GM21576 (cell line): ENCODE data around the gene MX1.

Source experiments
- ATAC-seq: cut with Tn5 transposase; IDR thresholded peaks from one replicate; pipeline ENCODE4 v1.9.1; 2021; ENCODE audit warnings: mild to moderate bottlenecking, moderate library complexity; ENCODE audit not compliant: unreplicated experiment

MX1 gene

DNA sequence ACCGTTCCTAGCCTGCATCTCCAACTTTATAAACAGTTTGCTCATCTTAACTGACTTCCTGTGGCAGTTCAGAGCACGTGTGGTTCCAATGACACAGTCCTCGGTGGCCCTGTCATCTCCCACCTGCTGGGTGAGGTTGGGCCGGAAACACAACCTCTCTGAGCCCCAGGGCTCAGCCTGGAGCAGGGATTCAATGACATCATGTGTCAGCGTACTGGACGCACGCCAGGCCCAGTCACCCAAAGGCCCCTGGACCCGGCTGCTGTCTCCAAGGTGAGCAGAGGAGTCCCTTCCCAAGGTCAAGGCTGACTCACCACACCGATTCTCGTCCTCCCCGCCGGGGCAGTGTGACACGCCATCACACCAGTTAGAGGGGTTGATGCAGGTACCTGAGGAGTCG is 62.0 kb downstream of the MX1 start:
- ATAC-seq: no peak

DNA sequence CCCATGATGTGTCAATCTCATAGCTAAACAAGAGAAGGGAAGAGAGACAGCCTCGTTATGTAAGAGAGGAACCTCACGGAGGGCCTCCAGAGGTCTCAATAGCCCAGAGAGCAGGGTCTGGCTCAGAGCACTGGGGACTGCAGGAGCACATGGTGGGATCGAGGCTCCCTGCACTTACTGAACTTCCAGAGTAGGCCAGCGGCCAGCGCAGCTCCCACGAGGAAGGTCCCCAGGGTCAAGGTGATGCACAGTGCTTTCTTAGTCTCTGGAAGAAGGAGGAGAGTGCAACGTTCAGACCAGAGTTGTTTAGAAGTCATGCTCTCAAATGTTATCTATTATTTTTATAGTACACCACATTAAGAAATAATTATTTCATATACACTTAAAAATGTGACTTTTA is 63.3 kb downstream of the MX1 start:
- ATAC-seq: no peak

DNA sequence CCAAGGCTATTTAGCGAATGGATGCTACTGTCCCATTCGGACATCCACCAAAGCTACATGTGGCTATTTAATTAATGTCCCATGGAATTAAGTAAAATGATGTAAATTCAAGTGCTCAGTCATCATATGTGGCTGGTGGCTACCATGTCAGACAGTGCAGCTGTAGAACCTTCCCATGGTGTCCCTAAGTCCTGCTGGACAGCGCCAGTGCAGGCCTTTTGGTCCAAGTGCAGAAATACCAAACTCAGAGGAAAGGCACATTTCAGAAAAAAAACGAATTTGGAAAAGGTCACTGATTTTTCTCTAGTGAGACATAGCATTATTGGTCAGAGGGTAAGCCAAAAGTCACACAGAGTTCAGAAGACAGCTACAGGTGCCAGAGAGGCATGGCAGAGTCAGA is 64.3 kb downstream of the MX1 start:
- no peak for ATAC-seq

DNA sequence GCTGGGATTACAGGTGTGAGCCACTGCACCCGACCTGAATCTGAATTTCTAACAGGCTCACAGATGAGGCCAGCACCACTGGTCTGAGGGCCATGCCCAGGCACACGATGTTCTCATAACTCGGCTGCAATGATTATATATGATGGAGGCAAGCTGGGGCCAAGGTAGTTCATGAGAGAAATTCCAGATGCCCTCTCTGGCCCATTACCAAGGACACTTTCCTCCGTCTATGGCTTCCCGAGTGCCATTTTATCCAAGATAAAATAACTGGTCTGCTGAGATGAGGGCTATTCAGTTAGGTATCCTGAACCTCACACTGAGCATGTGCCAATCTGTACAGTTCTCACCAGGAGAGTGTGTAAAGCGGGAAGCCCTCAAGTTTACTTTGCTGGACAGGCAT is 65.4 kb downstream of the MX1 start:
- ATAC-seq: no peak

DNA sequence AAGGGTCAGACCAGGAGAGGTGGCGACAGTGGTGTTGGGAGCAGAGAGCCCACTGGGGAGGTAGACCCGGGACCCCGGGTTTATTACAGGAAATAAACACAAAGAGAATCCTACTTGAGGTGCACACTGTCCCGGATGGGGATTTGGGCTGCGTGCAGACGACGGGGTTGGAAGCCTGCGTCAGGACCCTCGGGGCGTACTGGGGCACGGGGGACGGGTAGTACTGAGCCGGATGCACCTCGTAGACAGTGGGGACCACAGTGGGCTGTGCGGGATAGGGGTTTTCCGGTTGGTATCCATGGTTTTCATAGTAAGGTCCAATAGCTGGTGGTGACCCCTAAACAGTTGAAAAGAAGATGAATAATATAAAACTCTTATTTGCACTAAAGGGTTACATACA is 68.2 kb downstream of the MX1 start:
- no peak for ATAC-seq

DNA sequence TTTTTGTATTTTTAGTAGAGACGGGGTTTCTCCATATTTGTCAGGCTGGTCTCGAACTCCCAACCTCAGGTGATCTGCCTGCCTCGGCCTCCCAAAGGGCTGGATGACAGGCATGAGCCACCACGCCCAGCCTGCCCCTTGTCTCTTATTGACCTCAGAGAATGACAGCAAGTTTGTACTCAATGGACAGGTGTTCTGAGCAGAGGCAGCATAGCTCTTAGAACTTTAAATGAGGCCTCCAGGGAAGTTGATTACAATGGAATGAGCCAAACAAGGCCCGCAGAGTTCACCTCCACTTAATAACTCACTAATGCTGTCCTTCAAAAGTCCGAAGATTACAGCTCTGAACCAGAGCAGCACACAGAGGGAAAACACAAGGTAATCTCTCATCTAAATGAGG is 71.0 kb downstream of the MX1 start:
- ATAC-seq: no peak

DNA sequence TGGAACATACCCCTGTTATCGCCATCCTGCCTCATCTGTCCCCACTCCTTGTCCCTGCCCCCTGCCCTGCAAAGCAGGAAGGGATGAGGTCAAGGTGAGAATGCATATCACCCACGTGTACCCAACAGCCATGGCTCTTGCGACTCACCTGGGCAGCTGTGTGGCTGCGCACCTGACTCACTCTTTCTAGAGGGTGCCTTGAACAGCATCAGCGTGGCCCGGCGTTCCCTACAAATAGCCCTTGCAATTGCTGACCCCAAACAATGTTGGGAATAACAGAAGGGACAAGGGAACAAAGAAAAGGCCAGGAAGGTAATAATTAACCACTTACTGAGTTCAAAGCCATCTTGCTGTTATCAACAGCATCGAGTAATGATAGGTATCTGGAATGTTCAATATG is 71.7 kb downstream of the MX1 start:
- no peak for ATAC-seq

DNA sequence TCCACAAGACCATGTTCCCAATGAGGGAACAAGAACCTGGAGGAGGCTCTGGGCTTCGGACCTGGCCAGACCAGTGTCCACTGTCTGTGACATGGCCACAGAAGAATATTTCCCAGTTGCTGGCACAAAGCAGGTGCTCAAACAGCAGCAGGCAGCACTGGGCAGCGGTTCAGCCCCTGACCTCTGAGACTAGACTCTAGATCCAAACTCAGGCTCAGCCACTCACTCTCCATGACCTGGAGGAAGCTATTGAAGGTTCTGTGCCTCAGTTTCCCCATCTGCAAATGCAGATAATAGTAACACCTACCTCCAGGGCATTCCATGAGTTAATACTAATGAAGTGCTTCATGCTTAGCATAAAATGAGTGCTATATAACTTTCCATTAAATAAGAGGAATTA is 73.9 kb downstream of the MX1 start:
- no peak for ATAC-seq

DNA sequence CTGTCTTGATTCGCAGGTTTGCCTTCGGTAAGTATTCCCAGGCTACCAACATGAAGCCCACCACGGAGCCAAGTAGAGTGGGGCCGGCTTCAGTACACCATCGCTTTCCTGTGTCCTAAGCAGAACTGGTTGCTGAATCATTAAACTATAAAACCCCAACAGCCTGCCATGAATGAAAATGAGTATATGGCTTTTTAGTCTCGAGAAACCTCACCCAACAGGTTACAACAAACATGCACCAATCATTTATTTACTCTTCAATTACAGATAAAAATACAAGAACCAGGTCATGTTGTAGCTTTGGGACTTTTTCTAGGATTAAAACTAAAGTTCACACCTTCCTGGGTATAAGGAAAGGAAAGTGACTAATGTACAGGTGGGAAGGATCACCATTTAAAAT is 74.3 kb downstream of the MX1 start:
- no peak for ATAC-seq

DNA sequence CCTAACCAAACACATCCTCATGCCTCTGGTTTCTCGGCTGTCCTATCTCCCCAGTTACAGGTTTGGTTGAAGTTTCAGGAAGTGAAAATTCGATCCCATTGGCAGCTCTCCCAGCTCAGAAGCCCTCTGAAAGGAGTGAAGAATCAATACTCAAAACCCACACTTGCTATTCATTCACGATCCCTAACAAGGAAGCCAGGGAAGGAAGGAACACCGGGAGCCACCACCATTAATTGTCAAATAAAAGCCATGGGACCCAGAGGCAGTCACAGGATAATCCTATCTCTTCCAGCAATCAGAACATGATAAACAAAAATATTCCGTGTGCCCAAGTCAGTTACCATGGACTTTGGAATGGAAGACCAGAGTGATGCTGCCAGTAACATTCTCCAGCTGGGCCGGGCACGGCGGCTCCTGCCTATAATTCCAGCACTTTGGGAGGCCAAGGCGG is 74.9 kb downstream of the MX1 start:
- ATAC-seq: no peak

DNA sequence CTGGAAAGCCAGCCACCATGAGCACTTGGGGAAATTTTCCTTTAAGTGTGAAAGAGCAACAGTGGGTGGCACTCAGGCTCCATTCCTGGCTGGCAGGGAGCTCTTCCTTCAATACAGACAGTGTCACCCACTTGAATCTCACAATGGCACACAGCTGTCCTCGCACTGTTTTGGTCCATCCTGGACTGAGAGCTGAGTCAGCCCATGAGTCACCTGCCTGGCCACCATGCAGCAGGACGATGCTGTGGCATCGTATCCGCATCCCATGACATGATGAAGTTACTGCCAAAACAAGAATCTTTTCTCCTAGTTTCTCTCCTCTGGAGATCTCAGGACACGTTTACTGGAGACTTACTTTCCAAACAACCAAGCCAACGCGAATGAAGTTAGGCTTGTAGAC is 75.9 kb downstream of the MX1 start:
- no peak for ATAC-seq

DNA sequence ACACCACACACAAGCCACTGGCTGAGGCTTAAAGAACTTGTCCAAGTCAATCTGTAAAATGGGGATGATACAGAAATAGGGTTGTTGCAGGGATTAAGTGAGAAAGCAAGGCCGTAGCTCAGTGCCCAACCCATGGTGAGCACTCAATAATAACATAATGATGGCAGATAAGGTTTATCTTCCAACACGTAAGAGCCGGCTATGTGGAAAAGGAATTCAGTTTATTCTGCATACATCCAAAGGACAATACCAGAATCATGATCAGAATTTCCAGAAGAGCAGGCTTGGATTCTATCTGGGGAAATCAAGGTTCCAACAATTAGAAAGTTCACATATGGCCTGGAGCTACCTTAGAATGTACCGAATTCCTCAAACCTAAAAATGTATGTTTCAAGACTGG is 77.3 kb downstream of the MX1 start:
- no peak for ATAC-seq

DNA sequence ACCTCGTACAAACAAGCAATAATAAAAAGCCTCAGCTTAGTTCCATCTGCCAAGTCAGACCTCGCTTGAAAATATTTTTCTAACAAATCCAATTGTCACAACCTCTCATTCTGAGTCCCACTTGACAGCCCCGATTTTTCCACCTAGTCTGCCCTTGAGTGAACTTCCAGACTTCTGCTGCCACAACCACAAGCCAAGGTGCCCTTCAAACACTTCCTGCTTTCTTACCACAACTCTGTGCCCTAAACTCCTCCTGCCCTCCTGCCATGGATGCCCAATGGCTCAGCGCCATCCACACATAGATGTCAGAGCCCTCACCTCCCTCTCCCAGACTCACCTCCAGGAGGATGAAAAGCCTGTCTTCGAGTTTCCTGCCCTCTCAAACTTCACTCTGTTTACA is 78.0 kb downstream of the MX1 start:
- no peak for ATAC-seq

DNA sequence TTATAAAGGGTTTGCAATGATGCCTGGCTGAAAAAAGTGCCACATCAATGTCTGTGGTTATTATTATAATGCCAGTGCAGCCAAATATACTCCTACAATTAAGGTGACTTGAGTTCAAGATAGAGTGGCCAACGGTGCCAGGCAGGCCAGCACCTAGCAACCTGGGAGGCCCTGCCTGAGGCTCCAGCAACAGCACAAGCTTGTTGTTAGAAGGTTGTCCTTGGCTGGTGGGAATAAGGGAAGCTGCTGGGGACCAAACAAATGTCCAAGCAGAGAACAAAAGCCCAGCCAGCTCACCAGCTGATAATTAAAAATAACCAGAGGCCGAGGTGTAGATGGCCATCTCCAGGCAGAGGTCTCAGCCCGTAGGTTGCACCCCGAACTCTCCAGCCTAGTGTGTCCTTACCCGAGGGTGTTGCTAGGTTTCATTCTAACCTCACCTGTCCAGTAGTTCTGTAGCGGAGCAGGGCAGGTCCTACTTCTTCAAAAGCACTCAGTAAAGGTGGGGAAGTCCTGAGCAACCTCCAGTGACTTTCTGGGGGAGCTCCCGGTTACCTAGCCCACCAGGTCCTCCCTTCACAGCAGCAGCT is 80.1 kb downstream of the MX1 start:
- ATAC-seq: no peak

DNA sequence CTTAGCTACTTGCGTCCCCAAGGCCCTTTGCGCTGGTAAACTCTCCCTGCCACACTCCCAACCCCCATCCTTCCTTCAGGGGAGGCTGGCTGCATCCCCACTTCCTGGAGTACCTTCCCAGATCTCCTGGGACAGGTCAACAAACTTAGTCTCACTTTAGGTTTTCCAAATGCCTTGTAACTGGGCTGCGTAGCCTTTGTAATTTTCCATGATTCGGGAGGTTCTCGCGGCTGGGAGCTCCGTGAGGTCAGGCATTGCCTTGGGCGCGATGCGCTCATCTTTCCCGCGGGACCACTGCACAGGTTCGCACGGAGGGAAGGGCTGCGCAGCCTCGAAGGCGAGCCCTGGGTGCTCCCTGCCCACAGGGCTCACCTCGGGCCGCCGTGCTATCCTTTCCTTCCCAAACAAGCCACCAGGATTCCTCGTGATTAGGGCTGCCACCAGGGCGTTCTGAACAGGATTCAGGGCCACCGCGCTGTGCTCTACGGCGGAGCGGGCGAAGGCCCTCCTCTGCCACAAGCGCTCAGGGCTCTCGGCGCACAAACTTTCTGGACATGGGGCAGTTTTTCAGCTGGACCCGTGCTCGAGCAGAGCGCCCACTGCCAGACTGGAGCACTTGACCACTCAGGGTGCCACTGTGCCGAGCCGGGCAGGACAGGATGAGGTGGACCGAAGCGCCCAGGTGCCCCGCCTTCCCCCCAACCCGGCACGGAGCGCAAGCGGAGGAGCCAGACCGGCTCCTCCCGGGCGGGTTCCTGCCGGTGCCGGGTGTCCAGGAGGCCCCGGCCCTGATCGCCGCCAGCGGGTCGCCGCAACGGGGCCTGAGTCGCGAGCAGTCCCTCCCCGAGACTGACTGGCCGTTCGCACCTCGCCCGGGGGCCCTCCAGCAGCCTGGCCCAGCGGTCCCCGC is 80.8 kb downstream of the MX1 start:
- no peak for ATAC-seq

DNA sequence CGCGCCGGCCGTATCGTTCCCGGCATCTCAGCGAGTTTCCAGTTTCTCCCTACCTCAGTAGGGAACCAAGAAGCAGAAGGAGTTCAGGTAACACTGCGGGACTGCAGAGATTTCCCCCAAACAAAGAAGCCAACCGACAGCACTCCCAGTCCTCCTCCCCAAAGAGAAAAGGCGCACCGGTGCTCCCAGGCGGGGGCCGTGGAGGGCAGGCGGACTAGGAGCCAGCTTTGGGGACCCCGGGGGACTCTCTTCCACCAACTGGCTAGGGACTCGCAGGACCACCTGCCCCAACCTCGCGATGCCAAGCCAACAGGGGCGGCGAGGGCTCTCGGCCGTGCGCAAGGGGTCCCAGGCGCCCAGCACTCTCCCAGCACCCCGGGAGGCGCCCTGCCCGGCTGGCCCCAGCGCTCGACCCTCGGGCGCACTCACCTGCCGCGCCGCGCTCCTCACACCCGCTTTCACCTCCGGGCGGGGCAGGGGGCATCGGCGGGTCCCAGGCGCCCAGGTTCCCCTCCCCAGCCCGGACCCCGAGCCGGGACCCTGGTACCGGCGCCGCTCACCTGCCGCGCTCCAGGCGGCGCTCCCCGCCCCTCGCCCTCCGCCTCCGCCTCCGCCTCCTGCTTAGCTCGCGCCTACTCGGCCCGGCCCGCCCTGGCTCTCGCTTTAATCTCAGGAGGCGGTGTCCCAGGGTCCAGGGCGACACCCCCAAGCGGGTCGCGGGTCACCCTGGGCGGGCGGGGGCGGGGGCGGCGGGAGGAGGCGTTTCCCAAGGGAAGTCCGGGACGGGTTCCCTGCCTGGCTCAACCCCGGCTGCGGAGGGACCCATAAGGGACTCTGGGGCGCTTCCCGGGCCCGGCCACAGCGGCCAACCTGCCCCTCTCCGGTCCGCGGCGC is 81.7 kb downstream of the MX1 start, which contains the start of gene TMPRSS2:
TSS of gene TMPRSS2 (minus strand) at position 638 of the 894 bp plus-strand sequence. CDS start 10,025 bp downstream, outside the sequence.
- ATAC-seq: no peak

DNA sequence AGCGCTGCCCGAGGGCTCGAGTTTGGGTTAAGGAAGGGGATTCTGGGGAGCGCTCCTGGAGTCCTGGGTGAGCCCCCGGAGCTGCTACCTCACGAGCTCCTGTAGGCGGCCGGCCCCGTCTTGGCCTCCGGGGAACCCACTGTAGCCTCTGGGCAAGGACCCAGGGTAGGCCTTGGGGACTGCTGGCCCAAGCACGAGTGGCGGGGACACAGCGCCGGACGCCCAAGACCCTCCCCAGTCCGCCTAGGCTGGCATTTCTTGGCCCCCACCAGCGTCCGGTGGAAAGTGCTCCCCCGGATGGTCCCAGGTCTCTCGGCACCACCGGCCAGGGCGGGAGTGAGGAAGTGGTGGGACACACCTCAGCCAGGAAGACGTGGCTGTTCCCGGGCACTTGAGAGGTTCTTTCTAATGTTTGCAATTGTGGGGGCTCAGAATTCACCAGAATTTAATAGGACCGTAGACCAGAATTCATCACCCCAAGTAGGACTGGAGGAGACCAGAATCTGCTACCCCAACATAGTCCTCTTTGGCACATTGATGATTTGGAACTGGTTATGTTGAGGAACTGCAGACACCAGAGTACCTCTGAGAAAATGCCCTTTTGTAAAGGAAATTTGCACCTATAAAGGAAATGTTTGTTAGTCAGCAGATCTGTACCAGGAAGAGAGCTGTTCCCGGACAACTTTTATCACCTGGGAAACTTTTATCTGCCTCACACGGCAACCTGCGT is 82.5 kb downstream of the MX1 start:
- no peak for ATAC-seq
